ENCODE measurements around the gene GRAMD1C.

DNA sequence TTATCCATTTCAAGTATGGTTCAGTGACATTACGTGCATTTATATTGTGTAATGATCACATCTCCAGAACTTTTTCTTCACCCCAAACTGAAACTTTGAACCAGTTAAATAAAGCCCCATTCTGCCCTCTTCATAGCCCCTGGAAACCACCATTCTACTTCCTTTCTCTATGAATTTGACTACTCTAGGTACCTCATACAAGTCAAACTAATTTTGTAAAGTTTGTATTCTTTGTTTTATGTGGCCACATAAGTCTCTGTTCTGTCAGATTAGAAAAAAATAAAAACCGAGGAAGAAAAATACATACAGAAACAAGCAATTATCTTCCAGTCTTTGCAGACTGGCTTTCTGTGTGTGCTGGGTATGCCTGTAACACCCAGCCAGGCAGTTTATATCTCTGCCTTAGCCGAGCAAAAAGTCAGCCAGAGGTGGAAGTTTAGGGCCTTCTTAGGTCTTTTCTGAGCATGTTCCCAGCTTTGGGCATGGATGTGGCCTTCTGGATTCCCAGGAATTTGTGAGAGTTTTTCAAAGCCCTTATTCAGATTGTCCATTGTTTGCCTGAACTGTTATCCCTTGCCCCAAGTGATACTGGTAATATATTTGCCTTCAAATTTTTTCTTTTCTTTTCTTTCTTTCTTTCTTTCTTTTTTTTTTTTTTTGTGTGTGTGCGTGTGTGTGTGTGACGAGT is 6.0 kb upstream of the GRAMD1C start:
- TF ChIP-seq, protein P1, sequence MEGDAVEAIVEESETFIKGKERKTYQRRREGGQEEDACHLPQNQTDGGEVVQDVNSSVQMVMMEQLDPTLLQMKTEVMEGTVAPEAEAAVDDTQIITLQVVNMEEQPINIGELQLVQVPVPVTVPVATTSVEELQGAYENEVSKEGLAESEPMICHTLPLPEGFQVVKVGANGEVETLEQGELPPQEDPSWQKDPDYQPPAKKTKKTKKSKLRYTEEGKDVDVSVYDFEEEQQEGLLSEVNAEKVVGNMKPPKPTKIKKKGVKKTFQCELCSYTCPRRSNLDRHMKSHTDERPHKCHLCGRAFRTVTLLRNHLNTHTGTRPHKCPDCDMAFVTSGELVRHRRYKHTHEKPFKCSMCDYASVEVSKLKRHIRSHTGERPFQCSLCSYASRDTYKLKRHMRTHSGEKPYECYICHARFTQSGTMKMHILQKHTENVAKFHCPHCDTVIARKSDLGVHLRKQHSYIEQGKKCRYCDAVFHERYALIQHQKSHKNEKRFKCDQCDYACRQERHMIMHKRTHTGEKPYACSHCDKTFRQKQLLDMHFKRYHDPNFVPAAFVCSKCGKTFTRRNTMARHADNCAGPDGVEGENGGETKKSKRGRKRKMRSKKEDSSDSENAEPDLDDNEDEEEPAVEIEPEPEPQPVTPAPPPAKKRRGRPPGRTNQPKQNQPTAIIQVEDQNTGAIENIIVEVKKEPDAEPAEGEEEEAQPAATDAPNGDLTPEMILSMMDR (IDR thresholded peaks at IDR 0.05; ENCODE audit: insufficient read depth, low read length, poor library complexity, severe bottlenecking) = no peak
- no peak for TF ChIP-seq EZH2phosphoT487 (conservative IDR thresholded peaks at IDR 0.05; ENCODE audit: low read length)

Data from SU-DHL-6 (cell line).